Transverse colon (tissue), 4 donors: ENCODE data around the gene DOK1. TPM values are rescaled to one million over a fixed set of nuclear protein-coding genes. Genes with fewer than 3 reads are reported as not detected.
A peak's percentile ranks its signal among the peaks of the same experiment; 100 is the strongest.

Experiments
- DNase-seq: peaks from one replicate; pipeline ENCODE4 v3.0.0-alpha.2; 2019
- H3K27ac ChIP-seq, 4 donors: fragments of 200-600 bp; sonication (generic); 2 replicates each; pipeline ENCODE4 v1.5.1; 2016 to 2018; ENCODE audit warnings: inconsistent platforms in 4 of 4
- H3K27me3 ChIP-seq: fragments of 200-600 bp; sonication (generic); 2 replicates; pipeline ENCODE4 v1.5.1; 2017; ENCODE audit warnings: inconsistent platforms
- H3K36me3 ChIP-seq, 4 donors: fragments of 200-600 bp; sonication (generic); 2 replicates each; pipeline ENCODE4 v1.5.1; 2017 to 2019; ENCODE audit warnings: inconsistent platforms in 4 of 4
- H3K4me1 ChIP-seq, 4 donors: fragments of 200-600 bp; sonication (generic); 2 replicates each; pipeline ENCODE4 v1.5.1; 2017 to 2020; ENCODE audit warnings: inconsistent platforms in 4 of 4
- H3K4me3 ChIP-seq, 4 donors: fragments of 200-600 bp; sonication (generic); 1 replicate in 1 of 4; 2 replicates in 3 of 4; pipeline versions ENCODE4 v1.5.1 to v1.6.1; 2017 to 2019; ENCODE audit warnings: inconsistent platforms in 4 of 4
- H3K9me3 ChIP-seq, 2 donors: fragments of 200-600 bp; sonication (generic); 2 replicates each; pipeline ENCODE4 v1.5.1; 2017 to 2019; ENCODE audit warnings: inconsistent platforms in 2 of 2
- CTCF ChIP-seq, 5 experiments: fragments of 200-600 bp in 3 of 5; fragments of 450-650 bp in 2 of 5; sonication (generic) in 3 of 5; IDR thresholded peaks; 1 replicate in 2 of 5; 2 replicates in 3 of 5; pipeline ENCODE4 v1.5.1; 2016 to 2017; ENCODE audit warnings: antibody characterized with exemption in 5 of 5, inconsistent platforms in 3 of 5, mild to moderate bottlenecking in 2 of 5, moderate library complexity in 1 of 5
- EP300 ChIP-seq: sonication (generic); formaldehyde crosslinking; IDR thresholded peaks from one replicate; pipeline ENCODE4 v1.6.1; 2017; ENCODE audit warnings: antibody characterized with exemption, low read depth
- POLR2A ChIP-seq: fragments of 450-650 bp; IDR thresholded peaks from one replicate; pipeline ENCODE4 v1.6.1; 2016; ENCODE audit warnings: antibody characterized with exemption, mild to moderate bottlenecking, moderate library complexity
- POLR2AphosphoS5 ChIP-seq, 3 donors: sonication (generic); formaldehyde crosslinking; IDR thresholded peaks; one replicate each; pipeline ENCODE4 v1.6.1; 2016; ENCODE audit warnings: antibody characterized with exemption in 3 of 3
- WGBS, 2 donors: methylation state at CpG; one replicate each; pipeline ENCODE4 v1.1.5; 2018; ENCODE audit warnings: low coverage in 1 of 2; 5-methylcytosine and 5-hydroxymethylcytosine counted together
- in situ Hi-C, 4 donors: fragments of 200-750 bp; cut with MboI; loops; one replicate each; pipeline versions ENCODE4 v1.15.0 to v1.15.1; 2017; ENCODE audit warnings: low sequenced_read_pairs in 3 of 4, low pct_ligation_motif_present in 1 of 4, low pct_unique_long_range_greater_than_20kb in 1 of 4
- intact Hi-C: fragments of 100-400 bp; cut with DNase I; formaldehyde crosslinking; loops from one replicate; pipeline ENCODE4 v1.15.1; 2023; ENCODE audit warnings: low total_unique reads
- total RNA-seq, 4 donors: library from RNA; depleted of rRNA; stranded (reverse); fragments of >200 nt; gene quantifications; one replicate each; pipeline ENCODE4 v1.1.0, GENCODE V29; 2016

The DOK1 gene
- total RNA-seq, 4 donors from 2014 or later = 14.7 to 21.3 (median 20.1) TPM

DNA sequence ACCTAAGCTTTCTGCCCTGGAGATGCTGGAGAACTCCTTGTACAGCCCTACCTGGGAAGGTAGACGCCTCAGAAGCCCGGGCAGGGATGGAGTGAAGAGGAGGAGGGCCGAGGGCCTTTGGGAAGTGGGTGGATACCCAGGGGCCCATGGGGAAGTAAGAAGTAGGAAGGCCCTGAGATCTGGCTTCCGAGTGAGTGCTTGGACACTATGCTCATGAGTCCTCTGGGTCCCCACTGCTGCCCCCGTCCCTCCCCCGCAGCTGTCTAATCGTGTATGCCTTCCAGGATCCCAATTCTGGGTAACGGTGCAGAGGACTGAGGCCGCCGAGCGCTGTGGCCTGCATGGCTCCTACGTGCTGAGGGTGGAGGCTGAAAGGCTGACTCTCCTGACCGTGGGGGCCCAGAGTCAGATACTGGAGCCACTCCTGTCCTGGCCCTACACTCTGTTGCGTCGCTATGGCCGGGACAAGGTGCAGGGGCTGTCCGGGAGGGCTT is 1.1 kb downstream of the DOK1 start:
- Histone ChIP-seq H3K9me3 (no peaks in the 10 kb centered on the region), H3K36me3 (no peaks in the 10 kb centered on the region), H3K27ac (peak overlapping the region; percentile 83 to 91 (median 86)), H3K4me1 (peaks cover 4 to 35% (median 19%) of the 10 kb centered on the region in 4 donors), H3K27me3 (no peaks in the 10 kb centered on the region), H3K4me3 (peak overlapping the region; percentile 44 to 92 (median 68))
- WGBS, 2 donors = 70% methylated on average over 17 of the region's 17 CpGs; no CpG with 5 or more reads in 1 of the 2 donors
- TF ChIP-seq CTCF (IDR thresholded peaks at IDR 0.05) = no peak
- TF ChIP-seq EP300 = no peak
- no peak for TF ChIP-seq POLR2A
- no peak for TF ChIP-seq POLR2AphosphoS5 (IDR thresholded peaks at IDR 0.05)
- no peak for DNase-seq
- in situ Hi-C loops = no loop called here
- intact Hi-C loops = no loop called here

DNA sequence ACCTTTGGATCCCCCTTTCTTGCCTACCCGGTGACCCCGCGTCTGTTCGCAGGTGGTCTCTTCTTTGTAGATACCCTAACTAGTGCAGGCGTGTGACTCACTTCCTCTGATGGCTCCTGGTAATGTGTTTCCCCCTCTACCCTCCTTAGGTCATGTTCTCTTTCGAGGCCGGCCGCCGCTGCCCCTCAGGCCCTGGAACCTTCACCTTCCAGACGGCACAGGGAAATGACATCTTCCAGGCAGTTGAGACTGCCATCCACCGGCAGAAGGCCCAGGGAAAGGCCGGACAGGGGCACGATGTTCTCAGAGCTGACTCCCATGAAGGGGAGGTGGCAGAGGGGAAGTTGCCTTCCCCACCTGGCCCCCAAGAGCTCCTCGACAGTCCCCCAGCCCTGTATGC is 1.6 kb downstream of the DOK1 start:
- intact Hi-C loops = no loop called here
- 91% methylated on average over 14 of the region's 14 CpGs; no CpG with 5 or more reads in 1 of the 2 donors for WGBS, 2 donors
- Histone ChIP-seq H3K4me3 (peak overlapping the region in 1 of 4 donors; percentile 92), H3K27me3 (no peaks in the 10 kb centered on the region), H3K9me3 (no peaks in the 10 kb centered on the region), H3K4me1 (peaks cover 4 to 35% (median 19%) of the 10 kb centered on the region in 4 donors), H3K36me3 (no peaks in the 10 kb centered on the region), H3K27ac (peak overlapping the region in 2 of 4 donors; percentile 84 to 91)
- no peak for DNase-seq
- in situ Hi-C loops = no loop called here
- TF ChIP-seq POLR2A (no peak), EP300 (no peak), CTCF (IDR thresholded peaks at IDR 0.05) (no peak), POLR2AphosphoS5 (IDR thresholded peaks at IDR 0.05) (no peak)

GRCh38 chr2:74556831-74557370 is 2.4 kb downstream of the DOK1 start:
- in situ Hi-C loops = no loop called here
- H3K36me3 ChIP-seq = no peaks in the 10 kb centered on the region
- H3K9me3 ChIP-seq = no peaks in the 10 kb centered on the region
- H3K27me3 ChIP-seq = no peaks in the 10 kb centered on the region
- H3K4me3 ChIP-seq = no peak overlapping the region
- no peak overlapping the region for H3K27ac ChIP-seq
- H3K4me1 ChIP-seq = peaks cover 4 to 35% (median 19%) of the 10 kb centered on the region in 4 donors
- DNase-seq = no peak
- TF ChIP-seq CTCF (IDR thresholded peaks at IDR 0.05) (no peak), EP300 (no peak), POLR2AphosphoS5 (IDR thresholded peaks at IDR 0.05) (no peak), POLR2A (no peak)
- intact Hi-C loops = no loop called here
- 78 to 82% methylated on average over 1 to 6 of the region's 6 CpGs for WGBS, 2 donors

DNA sequence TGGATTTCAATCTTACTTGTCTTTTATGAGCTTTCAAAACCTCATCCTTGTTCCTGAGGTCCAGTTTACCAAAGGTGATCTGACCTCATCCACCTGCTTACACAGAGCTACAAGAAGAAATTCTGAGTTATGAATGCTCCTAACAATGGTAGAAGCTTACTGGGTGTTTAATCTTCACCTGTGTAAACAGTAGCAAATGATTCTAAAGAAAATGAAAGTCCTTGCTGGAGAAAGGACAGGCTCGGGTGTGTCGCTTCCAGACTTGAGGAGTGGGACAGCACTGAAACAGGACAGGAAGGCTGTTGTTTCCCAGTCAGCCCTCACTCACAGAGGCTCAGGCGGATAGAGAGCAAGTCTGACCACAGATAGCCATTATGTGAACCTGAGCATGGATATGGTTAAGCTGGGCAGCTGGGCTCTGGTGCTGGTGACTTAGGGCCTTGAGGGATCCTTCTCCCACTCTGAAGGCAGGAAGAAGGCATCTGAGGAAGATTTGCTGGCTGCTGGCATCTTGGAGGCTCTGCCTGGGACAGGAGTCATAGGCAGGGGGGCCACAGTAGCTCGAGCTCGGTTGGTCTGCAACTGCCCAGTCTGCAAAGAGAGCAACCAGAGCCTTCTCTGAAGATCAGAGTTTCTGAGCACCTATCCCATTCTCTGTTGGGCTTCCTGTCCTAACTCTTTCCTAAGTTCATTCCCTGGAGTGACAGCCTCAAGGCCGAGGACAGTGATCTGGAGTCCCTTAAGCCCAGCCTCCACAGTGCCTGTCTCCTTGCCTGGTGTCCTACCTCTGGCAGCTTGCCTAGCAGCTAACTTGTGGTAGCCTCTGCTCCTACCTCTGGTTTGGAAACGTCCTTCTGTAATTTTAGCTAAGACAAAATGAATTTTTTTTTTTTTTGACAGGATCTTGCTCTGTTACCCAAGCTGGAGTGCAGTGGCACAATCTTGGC is 4.0 kb downstream of the DOK1 start:
- Histone ChIP-seq H3K9me3 (no peaks in the 10 kb centered on the region), H3K4me3 (no peak overlapping the region), H3K4me1 (peaks cover 4 to 30% (median 19%) of the 10 kb centered on the region in 4 donors), H3K36me3 (no peaks in the 10 kb centered on the region), H3K27ac (peak overlapping the region; percentile 9 to 55 (median 22)), H3K27me3 (no peaks in the 10 kb centered on the region)
- intact Hi-C loops = no loop called here
- WGBS, 2 donors = 40 to 59% methylated on average over 4 to 7 of the region's 7 CpGs
- in situ Hi-C loops = no loop called here
- no peak for TF ChIP-seq CTCF (IDR thresholded peaks at IDR 0.05)
- no peak for TF ChIP-seq EP300
- no peak for TF ChIP-seq POLR2AphosphoS5 (IDR thresholded peaks at IDR 0.05)
- no peak for TF ChIP-seq POLR2A
- DNase-seq = no peak
